ENCODE results near the gene SLC12A8. TPM values are rescaled to one million over a fixed set of nuclear protein-coding genes. Genes with fewer than 3 reads are reported as not detected.

The SLC12A8 gene
- total and polyA plus RNA-seq, 9 of the 15 experiments (the other 6 are each of a cell fraction or from before 2014, with no cell fraction given), result 0.04 to 0.33 (median 0.09) TPM; not detected in 4

GRCh38 chr3:125168711-125169393 lies 43.7 kb downstream of the SLC12A8 start:
- intact Hi-C loops (cut with micrococcal nuclease), result loop anchor here (5.0 to 10.0 kb wide), 2 partner anchors 268 to 404 kb away; no protein-coding TSS in a partner anchor
- H3K27ac ChIP-seq (ENCODE audit: extremely low read depth, low read depth, low read length), result no peak overlapping the region
- H3K9me3 ChIP-seq (replicated peaks; ENCODE audit: control insufficient read depth, insufficient read depth, low read depth, low read length), result no peaks in the 10 kb centered on the region; the same call in 1 of the 2 replicates
- no peak overlapping the region for H3K4me3 ChIP-seq
- H2AFZ ChIP-seq (ENCODE audit: low read depth, low read length), result no peak overlapping the region
- no peaks in the 10 kb centered on the region for H3K9me1 ChIP-seq (ENCODE audit: control insufficient read depth, insufficient read depth, low read length)
- H3K79me2 ChIP-seq (ENCODE audit: control insufficient read depth, insufficient read depth, low read length), result no peaks in the 10 kb centered on the region
- peaks cover 0 to 34% of the 10 kb centered on the region in 2 experiments; a peak in 3 of 5 replicates for H3K27me3 ChIP-seq (ENCODE audit: control insufficient read depth in 2 of 2, insufficient read depth in 2 of 2, low read length in 2 of 2)
- no TSS peak for BruUV-seq (replicated peaks)
- 0% methylated on average over 4 of the region's 4 CpGs for WGBS (ENCODE audit: insufficient coverage, low coverage, missing lambda C conversion rate)
- no peak overlapping the region for H3K9ac ChIP-seq (ENCODE audit: insufficient read depth in 1 of 2, low read depth in 2 of 2, low read length in 2 of 2)
- in situ Hi-C loops (cut with MboI), result loop anchor here (25.0 kb wide), 1 partner anchor 418 kb away; the partner anchor contains the start of gene OSBPL11
- ATAC-seq (no peak), FAIRE-seq (no peak), DNase-seq (ENCODE audit: extremely low read depth in 1 of 4, low spot score in 3 of 4) (no peak)
- no peaks in the 10 kb centered on the region for H3K36me3 ChIP-seq (ENCODE audit: control insufficient read depth, insufficient read depth, low read length)
- no peaks in the 10 kb centered on the region for H4K20me1 ChIP-seq (replicated peaks; ENCODE audit: control insufficient read depth, insufficient read depth, low read length)
- peaks cover 0 to 4% of the 10 kb centered on the region in 2 experiments; a peak in 3 of 5 replicates for H3K4me1 ChIP-seq (replicated peaks in 1 of 2; ENCODE audit: control insufficient read depth in 2 of 2, insufficient read depth in 2 of 2, low read length in 2 of 2)
- ChIA-PET CTCF (ENCODE audit: low intra/inter-chr PET ratio) (no interaction called here), POLR2A (interaction anchor here (1.2 kb wide), 1 partner anchor 14 kb away, joined by 3 read pairs; no protein-coding TSS in a partner anchor)
- H3K4me2 ChIP-seq (ENCODE audit: insufficient read depth, low read length), result no peak overlapping the region
- TF ChIP-seq ARID1B (IDR thresholded peaks at IDR 0.05) (no peak), JUNB (CRISPR knock-in tag; conservative IDR thresholded peaks at IDR 0.05) (no peak), ETS2 (tag; IDR thresholded peaks at IDR 0.05; ENCODE audit: borderline replicate concordance, poor library complexity, severe bottlenecking) (no peak), CREBBP (IDR thresholded peaks at IDR 0.05; ENCODE audit: low read depth, low read length) (no peak), GTF2A2 (tag; IDR thresholded peaks at IDR 0.05) (no peak), SP1 (CRISPR knock-in tag; IDR thresholded peaks at IDR 0.05) (no peak), ZNF644 (tag; IDR thresholded peaks at IDR 0.05; ENCODE audit: low read depth) (no peak), MTA2 (IDR thresholded peaks at IDR 0.05; ENCODE audit: low read depth) (no peak), SMARCC2 (IDR thresholded peaks at IDR 0.05; ENCODE audit: low read depth) (no peak), POLR2B (IDR thresholded peaks at IDR 0.05; ENCODE audit: low read depth, partially characterized antibody) (no peak), UBTF (IDR thresholded peaks at IDR 0.05; ENCODE audit: borderline replicate concordance in 1 of 2, low read depth in 2 of 2, low read length in 2 of 2) (no peak), RERE (CRISPR knock-in tag; IDR thresholded peaks at IDR 0.05; ENCODE audit: borderline replicate concordance) (no peak)
- TF ChIP-seq, protein P1, sequence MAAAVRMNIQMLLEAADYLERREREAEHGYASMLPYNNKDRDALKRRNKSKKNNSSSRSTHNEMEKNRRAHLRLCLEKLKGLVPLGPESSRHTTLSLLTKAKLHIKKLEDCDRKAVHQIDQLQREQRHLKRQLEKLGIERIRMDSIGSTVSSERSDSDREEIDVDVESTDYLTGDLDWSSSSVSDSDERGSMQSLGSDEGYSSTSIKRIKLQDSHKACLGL (CRISPR knock-in tag; IDR thresholded peaks at IDR 0.05; ENCODE audit: borderline replicate concordance, poor library complexity, severe bottlenecking), result no peak
